ENCODE data around the gene ZNF681. TPM values are rescaled to one million over a fixed set of nuclear protein-coding genes. Genes with fewer than 3 reads are reported as not detected.
"Not testable (repeated sequence)": the region's sequence is repeated elsewhere in the genome, so short reads cannot be mapped to it uniquely, and the experiment has no call there.

The ZNF681 gene
- polyA plus RNA-seq, 4 donors = 5.7 to 9.8 (median 7.5) TPM

DNA sequence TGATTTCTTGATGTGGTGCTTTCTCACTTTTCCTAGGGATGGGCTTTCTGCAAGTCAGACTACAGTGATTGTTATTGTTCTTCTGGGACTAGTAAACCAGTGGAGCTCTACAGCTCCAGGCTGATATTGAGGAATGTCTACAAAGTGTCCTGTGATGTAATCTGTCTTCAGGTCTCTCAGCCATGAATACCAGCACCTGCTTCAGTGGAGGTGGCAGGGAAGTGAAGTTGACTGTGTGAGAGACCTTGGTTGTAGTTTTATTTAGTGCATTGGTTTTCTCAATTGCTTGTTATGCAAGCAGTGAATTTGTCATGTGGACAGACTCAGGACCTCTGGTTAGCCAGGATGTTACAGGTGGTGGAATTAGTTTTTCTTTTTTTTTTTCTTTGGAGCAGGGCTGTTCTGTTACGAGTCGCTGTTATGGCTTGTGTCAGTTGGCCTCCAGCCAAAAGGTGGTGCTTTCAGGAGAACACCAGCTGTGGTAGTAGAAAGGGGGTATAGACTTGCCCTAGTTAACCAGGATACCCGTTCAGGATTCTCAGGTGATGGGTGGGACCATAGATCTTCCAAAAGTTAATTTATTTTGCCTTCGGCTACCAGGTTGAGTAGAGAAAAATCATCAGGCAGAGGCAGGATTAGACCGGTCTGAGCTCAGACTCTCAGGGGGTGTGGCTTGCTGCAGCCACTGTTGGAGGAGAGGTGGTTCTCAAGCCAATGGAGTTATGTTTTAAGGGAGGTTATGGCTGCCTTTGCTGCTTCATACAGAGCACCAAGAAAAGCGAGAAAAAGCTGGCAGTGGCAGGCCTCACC, 59.8 kb downstream of the ZNF681 start:
- no peak for DNase-seq (ENCODE audit: low read depth in 4 of 4, low spot score in 3 of 4)

GRCh38 chr19:23692937-23693336, 65.8 kb downstream of the ZNF681 start:
- not testable (repeated sequence) for DNase-seq (ENCODE audit: low read depth in 4 of 4, low spot score in 3 of 4)

Other genes with a start within 250 kb of the ZNF681 start
- 10 to 100 TPM; 12.4 to 21.9 (median 19.0) TPM for gene ZNF675, start 71.7 kb downstream of the ZNF681 start, polyA plus RNA-seq (ENCODE audit: insufficient read length in 4 of 4)
- gene ZNF726, start 156.0 kb upstream of the ZNF681 start, polyA plus RNA-seq (ENCODE audit: insufficient read length in 4 of 4) = 10 to 100 TPM in 3 of 4 donors, 1 to 10 TPM in 1; 5.4 to 15.0 (median 11.7) TPM